ENCODE results near the gene MCM10.
A peak's percentile ranks its signal among the peaks of the same experiment; 100 is the strongest.

The MCM10 gene

DNA sequence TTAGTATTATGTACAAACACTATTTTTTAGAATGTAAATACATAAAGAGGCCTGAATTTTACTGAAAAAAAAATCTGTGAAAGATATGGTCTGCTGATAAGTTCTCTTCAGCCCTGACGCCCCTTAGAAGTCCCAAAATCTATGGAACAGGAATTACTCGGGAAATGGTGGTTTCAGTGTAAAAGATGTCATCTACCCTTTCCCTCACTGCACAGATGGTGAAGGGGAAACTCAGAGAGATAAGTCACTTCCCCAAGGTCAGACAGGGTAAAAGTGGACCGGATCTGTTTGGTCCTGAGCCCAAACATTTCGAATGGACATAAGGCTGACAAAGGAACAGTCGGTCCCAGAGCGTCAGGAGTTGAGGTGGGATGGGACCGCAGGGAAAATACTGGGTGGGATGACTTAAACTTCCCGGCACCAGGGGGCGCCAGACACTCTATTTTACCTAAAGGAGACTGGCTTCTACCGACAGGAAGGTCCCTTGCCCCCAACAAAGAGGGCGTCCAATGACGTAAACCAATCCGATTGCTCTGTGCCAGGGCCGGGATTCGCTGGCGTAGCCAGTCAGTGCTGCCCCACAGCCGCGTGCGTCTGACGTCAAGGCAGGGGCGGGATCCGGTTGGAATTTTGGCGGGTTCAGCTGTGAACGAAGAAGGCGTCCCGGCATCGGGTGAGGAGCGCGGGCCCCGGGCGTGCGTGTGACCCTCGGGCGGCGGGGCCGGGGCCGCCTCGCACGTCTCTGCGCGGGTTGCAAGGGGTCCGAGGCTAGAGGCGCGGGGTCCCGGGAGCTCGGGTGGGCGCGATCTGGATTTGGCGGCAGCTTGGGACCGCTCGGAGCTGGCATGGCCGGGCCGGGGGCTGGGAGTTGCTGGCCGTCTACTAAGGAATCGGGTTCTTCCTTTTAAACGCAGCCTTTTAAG lies at the start of gene MCM10:
Gene MCM10 (plus strand): TSS at position 625 of the 923 bp plus-strand sequence. CDS start 2,645 bp downstream, outside the sequence.
- H3K27ac ChIP-seq: peak within 1 kb of the TSS; percentile 70
- TF ChIP-seq, protein P1, sequence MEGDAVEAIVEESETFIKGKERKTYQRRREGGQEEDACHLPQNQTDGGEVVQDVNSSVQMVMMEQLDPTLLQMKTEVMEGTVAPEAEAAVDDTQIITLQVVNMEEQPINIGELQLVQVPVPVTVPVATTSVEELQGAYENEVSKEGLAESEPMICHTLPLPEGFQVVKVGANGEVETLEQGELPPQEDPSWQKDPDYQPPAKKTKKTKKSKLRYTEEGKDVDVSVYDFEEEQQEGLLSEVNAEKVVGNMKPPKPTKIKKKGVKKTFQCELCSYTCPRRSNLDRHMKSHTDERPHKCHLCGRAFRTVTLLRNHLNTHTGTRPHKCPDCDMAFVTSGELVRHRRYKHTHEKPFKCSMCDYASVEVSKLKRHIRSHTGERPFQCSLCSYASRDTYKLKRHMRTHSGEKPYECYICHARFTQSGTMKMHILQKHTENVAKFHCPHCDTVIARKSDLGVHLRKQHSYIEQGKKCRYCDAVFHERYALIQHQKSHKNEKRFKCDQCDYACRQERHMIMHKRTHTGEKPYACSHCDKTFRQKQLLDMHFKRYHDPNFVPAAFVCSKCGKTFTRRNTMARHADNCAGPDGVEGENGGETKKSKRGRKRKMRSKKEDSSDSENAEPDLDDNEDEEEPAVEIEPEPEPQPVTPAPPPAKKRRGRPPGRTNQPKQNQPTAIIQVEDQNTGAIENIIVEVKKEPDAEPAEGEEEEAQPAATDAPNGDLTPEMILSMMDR (conservative IDR thresholded peaks at IDR 0.05): peak; percentile 94
- TF ChIP-seq ZFX (IDR thresholded peaks at IDR 0.05): peak; percentile 50

DNA sequence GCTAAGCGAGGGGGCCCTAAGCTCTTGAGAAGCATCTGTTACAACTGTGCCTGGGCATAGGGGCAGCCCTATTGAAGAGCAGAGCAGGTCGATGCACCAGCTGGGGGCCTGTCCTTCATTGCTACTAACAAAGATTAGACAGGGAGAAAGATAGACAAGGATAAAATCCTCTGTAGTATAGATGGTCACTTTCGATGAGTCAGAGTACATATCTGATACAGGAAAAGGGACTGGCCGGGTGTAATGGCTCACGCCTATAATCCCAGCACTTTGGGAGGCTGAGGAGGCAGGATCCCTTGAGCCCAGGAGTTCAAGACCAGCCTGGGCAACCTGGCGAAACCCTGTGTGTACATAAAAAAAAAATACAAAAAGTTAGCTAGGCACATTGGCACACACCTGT lies 47.8 kb upstream of the MCM10 start:
- no peak overlapping the region for H3K27ac ChIP-seq
- no peak for TF ChIP-seq ZFX (IDR thresholded peaks at IDR 0.05)
- TF ChIP-seq, protein P1 (conservative IDR thresholded peaks at IDR 0.05): no peak

DNA sequence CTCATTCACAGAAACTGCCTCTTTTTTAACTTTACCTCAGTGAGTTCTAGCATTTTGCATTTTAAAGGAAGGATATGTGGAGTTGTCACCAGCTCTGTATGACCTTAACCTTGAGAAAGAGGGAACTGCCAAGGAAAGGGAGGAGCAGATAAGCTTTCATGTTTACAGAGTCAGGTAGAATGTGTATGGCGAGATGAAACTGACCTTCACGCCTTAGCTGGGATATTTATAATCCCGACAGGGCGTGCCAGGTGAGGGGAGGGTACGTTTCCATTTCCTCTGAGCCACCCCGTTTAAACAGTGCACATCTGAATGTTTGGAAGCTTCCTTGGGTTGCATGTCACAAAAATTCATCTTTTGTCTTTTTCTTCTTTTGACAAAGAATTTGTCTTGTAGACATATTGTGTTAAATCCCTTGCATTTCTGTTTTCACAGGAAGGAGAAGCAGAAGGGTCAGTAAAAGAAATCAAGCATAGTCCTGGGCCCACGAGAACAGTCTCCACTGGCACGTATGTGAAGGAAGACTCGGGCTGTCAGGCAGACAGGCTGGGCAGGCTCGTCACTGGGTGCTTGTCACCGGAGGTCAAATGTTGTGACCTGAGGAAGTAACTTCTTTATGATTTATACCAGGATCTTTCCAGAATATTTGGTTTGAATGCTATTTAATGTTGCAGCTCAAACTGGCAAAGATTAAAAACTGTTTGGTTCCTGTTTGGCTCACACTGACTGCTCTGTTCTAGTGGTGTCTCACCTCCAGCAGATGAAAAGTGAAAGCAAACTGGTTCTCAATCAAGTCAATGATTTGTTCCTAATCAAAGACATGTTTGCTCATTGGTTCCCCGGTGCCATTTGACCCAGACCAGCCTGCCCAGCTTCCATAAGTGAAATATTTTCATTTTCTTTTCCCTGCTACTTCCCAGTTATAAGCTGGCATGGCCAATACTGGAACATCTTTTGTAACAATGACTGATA lies 45.2 kb upstream of the MCM10 start:
- peak overlapping the region; percentile 8; the same call in 1 of the 2 replicates for H3K27ac ChIP-seq

DNA sequence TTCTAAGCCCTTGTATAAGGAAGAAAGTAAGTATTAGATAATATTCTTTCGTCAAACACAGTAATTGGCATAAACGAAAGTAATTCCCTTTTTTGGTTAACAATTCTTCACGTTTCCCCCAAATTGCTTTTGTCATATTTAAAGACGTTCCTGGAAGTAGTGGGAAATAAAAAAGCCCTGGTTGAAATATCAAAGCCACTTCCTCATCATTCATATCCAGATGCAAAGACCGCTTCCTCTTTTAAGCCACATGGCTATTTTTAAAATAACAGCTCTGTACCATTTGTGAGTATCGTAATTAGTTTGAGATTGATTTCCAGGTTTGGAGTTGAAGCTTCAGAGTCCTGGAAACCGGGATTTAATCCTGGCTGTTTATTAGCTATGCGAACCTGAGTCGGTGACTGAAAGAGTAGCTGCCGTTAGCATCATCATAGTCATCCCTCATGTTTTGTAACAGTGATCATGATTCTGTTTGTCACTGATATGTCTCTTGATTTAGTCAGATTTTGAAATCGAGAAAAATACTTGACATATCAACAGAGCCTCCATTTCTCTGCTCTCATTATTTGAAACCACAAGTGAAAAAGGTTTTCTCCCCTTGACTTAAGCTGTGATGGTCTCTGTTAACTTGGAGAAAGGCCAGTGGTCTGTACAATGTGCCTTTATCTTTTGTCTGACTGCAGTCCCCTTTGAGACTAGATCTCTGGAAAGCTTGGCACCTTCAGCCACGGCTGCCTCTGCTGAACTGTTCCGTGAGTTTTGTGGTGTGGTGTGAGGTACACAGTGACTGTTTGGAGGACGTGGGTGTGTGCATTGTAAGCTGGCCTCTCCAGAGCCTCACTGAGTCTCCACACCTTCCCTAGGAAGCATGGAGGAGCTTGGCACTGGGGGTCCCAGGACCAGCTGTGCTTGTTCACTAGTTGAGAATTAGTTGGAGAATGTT lies 43.2 kb upstream of the MCM10 start:
- TF ChIP-seq, protein P1 (conservative IDR thresholded peaks at IDR 0.05): no peak
- no peak for TF ChIP-seq ZFX (IDR thresholded peaks at IDR 0.05)
- no peak overlapping the region for H3K27ac ChIP-seq

More for the DNA sequence above, 45.2 kb upstream of the MCM10 start:
- TF ChIP-seq ZFX (IDR thresholded peaks at IDR 0.05): no peak
- TF ChIP-seq, protein P1 (conservative IDR thresholded peaks at IDR 0.05): no peak

DNA sequence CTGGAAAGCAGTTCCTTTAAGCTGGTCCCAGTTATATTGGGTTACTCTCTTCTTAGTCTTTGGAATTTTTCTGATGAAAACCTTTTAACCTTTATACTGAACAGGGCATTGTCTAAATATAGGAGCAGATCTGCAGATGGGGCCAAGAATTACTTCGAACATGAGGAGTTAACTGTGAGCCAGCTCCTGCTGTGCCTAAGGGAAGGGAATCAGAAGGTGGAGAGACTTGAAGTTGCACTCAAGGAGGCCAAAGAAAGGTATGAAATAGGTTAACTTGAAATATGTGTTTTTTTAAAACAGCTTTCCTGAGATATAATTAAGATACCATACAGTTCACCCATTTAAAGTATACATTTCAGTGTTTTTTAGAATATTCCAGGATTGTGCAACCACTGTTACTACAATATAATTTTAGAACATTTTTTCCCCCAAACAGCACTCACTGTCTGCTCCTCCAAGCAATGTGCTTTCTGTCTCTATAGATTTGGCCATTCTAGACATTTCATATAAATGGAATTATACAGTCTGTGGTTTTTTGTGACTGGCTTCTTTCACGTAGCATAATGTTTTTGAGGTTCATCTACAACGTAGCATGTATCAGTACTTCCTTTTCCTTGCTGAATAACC lies 42.5 kb upstream of the MCM10 start:
- TF ChIP-seq, protein P1 (conservative IDR thresholded peaks at IDR 0.05): no peak
- no peak for TF ChIP-seq ZFX (IDR thresholded peaks at IDR 0.05)
- no peak overlapping the region for H3K27ac ChIP-seq

DNA sequence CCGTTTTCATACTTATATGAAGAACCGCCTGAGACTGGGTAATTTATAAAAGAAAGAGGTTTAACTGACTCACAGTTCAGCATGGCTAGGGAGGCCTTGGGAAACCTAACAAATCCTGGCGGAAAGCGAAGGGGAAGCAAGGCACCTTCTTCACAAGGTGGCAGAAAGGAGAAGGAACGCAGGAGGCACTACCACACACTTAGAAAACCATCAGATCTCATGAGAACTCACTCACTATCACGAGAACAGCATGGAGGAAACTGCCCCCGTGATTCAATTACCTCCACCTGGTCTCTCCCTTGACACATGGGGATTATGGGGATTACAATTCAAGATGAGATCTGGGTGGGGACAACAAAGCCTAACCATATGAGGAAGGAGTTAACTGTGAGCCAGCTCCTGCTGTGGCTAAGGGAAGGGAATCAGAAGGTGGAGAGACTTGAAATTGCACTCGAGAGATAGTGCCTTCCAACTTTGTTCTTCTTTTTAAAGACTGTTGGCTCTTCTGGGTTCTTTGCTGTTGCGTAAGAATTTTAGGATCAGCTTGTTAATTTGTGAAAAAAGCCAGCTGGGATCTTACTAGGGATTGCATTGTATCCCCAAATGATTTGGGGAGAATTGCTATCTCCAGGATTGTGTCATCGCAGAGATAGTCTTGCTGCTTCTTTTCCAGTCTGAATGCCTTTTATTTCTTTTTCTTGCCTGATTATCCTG lies 40.4 kb upstream of the MCM10 start:
- TF ChIP-seq, protein P1 (conservative IDR thresholded peaks at IDR 0.05): no peak
- TF ChIP-seq ZFX (IDR thresholded peaks at IDR 0.05): no peak
- no peak overlapping the region for H3K27ac ChIP-seq

All from C4-2B (cell line).